ENCODE data around the gene MTHFD1. TPM values are rescaled to one million over a fixed set of nuclear protein-coding genes. Genes with fewer than 3 reads are reported as not detected.

MTHFD1 gene
- total RNA-seq, 3 donors from 2014 or later, result 35.9 to 73.3 (median 37.3) TPM

DNA sequence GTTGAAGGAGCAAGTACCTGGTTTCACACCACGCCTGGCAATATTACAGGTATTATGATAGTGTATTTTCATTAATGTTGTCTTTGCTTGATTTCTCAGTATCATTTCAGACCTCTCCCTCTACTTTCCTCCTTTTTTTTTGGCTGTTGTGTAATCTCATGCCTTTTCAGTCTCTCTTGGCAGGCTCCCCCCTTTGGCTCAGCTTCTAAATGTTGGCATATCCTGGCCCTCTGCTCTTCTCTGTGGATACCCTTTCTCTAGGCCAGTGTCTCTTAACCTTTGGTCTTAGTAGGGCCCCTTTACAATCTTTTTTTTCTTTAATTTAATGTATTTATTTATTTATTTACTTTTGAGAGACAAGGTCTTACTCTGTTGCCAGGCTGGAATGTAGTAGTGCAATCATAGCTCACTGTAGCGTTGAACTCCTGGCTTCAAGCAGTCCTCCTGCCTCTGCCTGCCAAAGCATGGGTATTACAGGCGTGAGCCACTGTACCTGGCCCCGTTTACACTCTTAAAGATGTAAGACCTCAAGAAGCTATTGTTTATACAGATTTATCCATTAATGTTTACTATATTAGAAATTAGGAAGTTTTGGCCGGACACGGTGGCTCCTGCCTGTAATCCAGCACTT lies 12.8 kb downstream of the MTHFD1 start:
- TF ChIP-seq, protein P1, sequence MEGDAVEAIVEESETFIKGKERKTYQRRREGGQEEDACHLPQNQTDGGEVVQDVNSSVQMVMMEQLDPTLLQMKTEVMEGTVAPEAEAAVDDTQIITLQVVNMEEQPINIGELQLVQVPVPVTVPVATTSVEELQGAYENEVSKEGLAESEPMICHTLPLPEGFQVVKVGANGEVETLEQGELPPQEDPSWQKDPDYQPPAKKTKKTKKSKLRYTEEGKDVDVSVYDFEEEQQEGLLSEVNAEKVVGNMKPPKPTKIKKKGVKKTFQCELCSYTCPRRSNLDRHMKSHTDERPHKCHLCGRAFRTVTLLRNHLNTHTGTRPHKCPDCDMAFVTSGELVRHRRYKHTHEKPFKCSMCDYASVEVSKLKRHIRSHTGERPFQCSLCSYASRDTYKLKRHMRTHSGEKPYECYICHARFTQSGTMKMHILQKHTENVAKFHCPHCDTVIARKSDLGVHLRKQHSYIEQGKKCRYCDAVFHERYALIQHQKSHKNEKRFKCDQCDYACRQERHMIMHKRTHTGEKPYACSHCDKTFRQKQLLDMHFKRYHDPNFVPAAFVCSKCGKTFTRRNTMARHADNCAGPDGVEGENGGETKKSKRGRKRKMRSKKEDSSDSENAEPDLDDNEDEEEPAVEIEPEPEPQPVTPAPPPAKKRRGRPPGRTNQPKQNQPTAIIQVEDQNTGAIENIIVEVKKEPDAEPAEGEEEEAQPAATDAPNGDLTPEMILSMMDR (IDR thresholded peaks at IDR 0.05), result no peak
- no peak for DNase-seq

DNA sequence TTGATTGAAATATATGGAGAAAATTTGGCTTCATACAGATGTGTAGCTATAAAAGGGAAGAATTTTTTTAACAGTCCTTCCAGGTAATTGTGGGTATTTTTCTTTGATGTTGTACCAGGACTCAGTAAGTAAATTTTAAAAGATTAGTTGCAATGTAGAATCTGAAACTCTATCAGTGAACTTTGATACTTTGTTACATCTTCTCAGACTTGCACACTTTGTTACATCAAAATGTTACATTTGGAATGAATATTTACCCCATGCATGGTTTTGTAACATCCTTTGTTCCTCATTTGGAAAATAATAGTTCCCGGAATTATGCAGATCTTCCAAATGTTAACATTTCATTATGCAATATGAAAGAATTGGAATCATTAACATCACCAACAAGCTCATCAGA lies 13.8 kb downstream of the MTHFD1 start:
- intact Hi-C loops (cut with DNase I, micrococcal nuclease), result no loop called here
- TF ChIP-seq, protein P1 (IDR thresholded peaks at IDR 0.05), result no peak
- ATAC-seq, result no peak

More for the DNA sequence above, 12.8 kb downstream of the MTHFD1 start:
- Histone ChIP-seq H3K4me3 (no peak overlapping the region), H3K4me1 (ENCODE audit: low read depth) (no peaks in the 10 kb centered on the region), H3K36me3 (ENCODE audit: low read depth) (no peaks in the 10 kb centered on the region), H3K9me3 (no peaks in the 10 kb centered on the region)
- no peak for ATAC-seq
- intact Hi-C loops (cut with DNase I, micrococcal nuclease), result no loop called here

DNA sequence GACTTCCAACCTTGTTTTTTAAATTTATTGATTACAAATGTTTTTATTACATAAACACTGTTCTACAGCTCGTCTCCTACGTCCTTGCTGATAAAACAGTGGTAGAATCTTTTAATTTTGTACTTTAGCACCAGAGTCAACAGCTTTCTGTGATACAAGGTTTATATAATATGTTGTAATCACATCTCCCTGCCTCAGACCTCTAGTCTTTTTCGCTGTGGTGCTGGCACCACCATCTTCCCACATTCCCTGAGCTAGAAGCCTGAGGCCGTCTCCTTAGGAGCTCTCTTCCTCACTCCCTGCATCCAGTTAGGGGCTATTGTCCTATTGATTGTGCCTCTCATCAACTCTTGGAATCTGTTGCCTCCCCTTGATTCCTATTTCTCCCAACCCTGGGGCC lies 17.1 kb downstream of the MTHFD1 start:
- H3K9me3 ChIP-seq, result no peaks in the 10 kb centered on the region
- ATAC-seq (no peak), DNase-seq (no peak)
- H3K4me1 ChIP-seq (ENCODE audit: low read depth), result no peaks in the 10 kb centered on the region
- TF ChIP-seq, protein P1 (IDR thresholded peaks at IDR 0.05), result no peak
- H3K36me3 ChIP-seq (ENCODE audit: low read depth), result no peaks in the 10 kb centered on the region
- intact Hi-C loops (cut with DNase I, micrococcal nuclease), result no loop called here
- no peak overlapping the region for H3K4me3 ChIP-seq

More for the DNA sequence above, 13.8 kb downstream of the MTHFD1 start:
- no peak overlapping the region for H3K4me3 ChIP-seq
- H3K36me3 ChIP-seq (ENCODE audit: low read depth), result no peaks in the 10 kb centered on the region
- H3K9me3 ChIP-seq, result no peaks in the 10 kb centered on the region
- no peaks in the 10 kb centered on the region for H3K4me1 ChIP-seq (ENCODE audit: low read depth)
- no peak for DNase-seq

DNA sequence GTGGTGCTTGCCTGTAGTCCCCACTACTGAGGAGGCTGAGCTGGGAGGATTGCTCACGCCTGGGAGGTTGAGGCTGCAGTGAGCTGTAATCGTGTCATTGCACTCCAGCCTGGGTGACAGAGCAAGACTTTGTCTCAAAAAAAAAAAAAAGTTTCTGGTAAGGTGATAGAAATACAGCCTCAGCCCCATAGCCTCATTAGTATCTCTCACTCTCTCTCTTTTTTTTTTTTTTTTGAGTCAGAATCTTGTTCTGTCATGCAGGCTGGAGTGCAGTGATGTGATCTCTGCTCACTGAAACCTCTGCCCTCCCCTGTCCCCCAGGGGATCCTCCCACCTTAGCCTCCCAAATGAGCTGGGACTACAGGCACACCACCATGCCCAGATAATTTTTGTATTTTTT lies 19.2 kb downstream of the MTHFD1 start:
- ATAC-seq (no peak), DNase-seq (no peak)
- TF ChIP-seq, protein P1 (IDR thresholded peaks at IDR 0.05), result no peak
- Histone ChIP-seq H3K4me3 (no peak overlapping the region), H3K4me1 (ENCODE audit: low read depth) (no peaks in the 10 kb centered on the region), H3K36me3 (ENCODE audit: low read depth) (no peaks in the 10 kb centered on the region), H3K9me3 (no peaks in the 10 kb centered on the region)
- intact Hi-C loops (cut with DNase I, micrococcal nuclease), result no loop called here

DNA sequence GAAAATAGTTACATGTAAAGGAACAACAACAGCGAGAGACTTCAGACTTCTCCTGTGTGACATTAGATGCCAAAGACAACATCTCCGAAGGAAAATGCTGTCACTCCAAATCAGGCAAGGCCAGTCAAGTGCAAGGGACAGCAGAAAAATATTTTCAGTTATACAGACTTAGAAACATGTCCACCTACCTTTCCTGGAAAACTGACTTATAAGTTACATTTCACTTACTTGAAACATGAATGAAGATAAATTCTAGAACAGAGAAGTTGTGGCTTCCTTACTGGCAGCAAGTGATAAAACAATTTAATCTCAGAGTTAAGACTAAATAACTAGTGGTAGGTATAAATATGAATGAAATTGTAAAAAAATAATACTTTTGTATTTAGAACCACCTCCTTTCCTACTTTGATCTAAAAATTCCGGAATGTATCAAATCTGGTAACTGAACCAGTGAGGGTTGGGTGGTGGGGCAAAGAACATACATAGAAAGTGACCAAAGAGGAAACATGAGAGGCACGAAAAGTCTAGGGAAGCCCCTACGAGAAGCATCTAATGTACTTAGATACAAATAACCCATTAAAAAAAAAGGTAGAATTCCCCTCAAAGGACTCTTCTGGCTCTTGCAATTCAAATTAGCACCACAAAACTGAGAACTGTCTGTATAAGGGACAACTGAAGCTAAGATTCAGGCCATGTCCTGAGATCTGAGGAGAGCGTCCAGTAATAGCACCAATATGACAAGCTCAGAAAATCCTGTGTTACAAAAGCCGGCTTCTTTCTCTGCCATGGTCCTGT lies 21.2 kb downstream of the MTHFD1 start:
- TF ChIP-seq, protein P1 (IDR thresholded peaks at IDR 0.05), result no peak
- no peaks in the 10 kb centered on the region for H3K36me3 ChIP-seq (ENCODE audit: low read depth)
- H3K9me3 ChIP-seq, result no peaks in the 10 kb centered on the region
- intact Hi-C loops (cut with DNase I, micrococcal nuclease), result no loop called here
- no peaks in the 10 kb centered on the region for H3K4me1 ChIP-seq (ENCODE audit: low read depth)
- no peak for ATAC-seq
- DNase-seq, result no peak
- no peak overlapping the region for H3K4me3 ChIP-seq
